A673 (cell line): ENCODE results near the gene HOXA3. TPM values are rescaled to one million over a fixed set of nuclear protein-coding genes. Genes with fewer than 3 reads are reported as not detected.

Experiments
- BruUV-seq: library from RNA; stranded (reverse); fragments of 400-500 nt; replicated peaks from 2 replicates; lab custom pipeline; 2021; lab: Mats Ljungman, UMichigan
- CTCF ChIA-PET: fragments of 300-600 bp; sonication (Branson Sonifier 250); formaldehyde crosslinking; loops from one replicate; lab custom pipeline; 2022; ENCODE audit warnings: antibody characterized with exemption; lab: Charles Lee
- POLR2A ChIA-PET: fragments of 300-600 bp; sonication (Branson Sonifier 250); formaldehyde crosslinking; loops from one replicate; lab custom pipeline; 2022; ENCODE audit warnings: antibody characterized with exemption; ENCODE audit not compliant: low non-redundant PET; lab: Charles Lee
- DNase-seq: peaks from one replicate; pipeline ENCODE4 v3.0.0-alpha.2; 2015; ENCODE audit warnings: low spot score
- H3K27ac ChIP-seq: fragments of 200-600 bp; sonication (generic); 2 replicates; pipeline ENCODE4 v1.5.1; 2016; ENCODE audit warnings: mixed run types, low read depth, mild to moderate bottlenecking, mixed read lengths, antibody characterized with exemption, low read length; ENCODE audit not compliant: poor library complexity, severe bottlenecking
- H3K27me3 ChIP-seq: fragments of 200-600 bp; sonication (generic); replicated peaks from 2 replicates; pipeline ENCODE4 v1.6.1; 2017; ENCODE audit warnings: mixed run types, low read depth, mild to moderate bottlenecking, mixed read lengths, antibody characterized with exemption, low read length; ENCODE audit not compliant: insufficient read depth, poor library complexity
- H3K36me3 ChIP-seq: fragments of 200-600 bp; sonication (generic); 2 replicates; pipeline ENCODE4 v1.6.1; 2016; ENCODE audit warnings: mixed run types, mild to moderate bottlenecking, mixed read lengths, antibody characterized with exemption, low read length; ENCODE audit not compliant: insufficient read depth, poor library complexity, severe bottlenecking
- H3K4me1 ChIP-seq: fragments of 200-600 bp; sonication (generic); 2 replicates; pipeline ENCODE4 v1.6.1; 2017; ENCODE audit warnings: mixed run types, mild to moderate bottlenecking, mixed read lengths, antibody characterized with exemption, low read length; ENCODE audit not compliant: insufficient read depth, poor library complexity, severe bottlenecking
- H3K4me3 ChIP-seq: fragments of 200-600 bp; sonication (generic); 2 replicates; pipeline ENCODE4 v1.5.1; 2016; ENCODE audit warnings: low read depth, mixed run types, mild to moderate bottlenecking, mixed read lengths, low read length; ENCODE audit not compliant: poor library complexity, severe bottlenecking
- H3K9me3 ChIP-seq: fragments of 200-600 bp; sonication (generic); 2 replicates; pipeline ENCODE4 v1.6.1; 2016; ENCODE audit warnings: mixed run types, low read depth, mild to moderate bottlenecking, mixed read lengths, antibody characterized with exemption, low read length; ENCODE audit not compliant: poor library complexity, severe bottlenecking
- EZH2 ChIP-seq: fragments of 200-600 bp; sonication (generic); IDR thresholded peaks from 2 replicates; pipeline ENCODE4 v1.6.1; 2017; ENCODE audit warnings: borderline replicate concordance, low read depth, mild to moderate bottlenecking, mixed read lengths, antibody characterized with exemption, low read length; ENCODE audit not compliant: poor library complexity, severe bottlenecking
- intact Hi-C: fragments of 100-400 bp; cut with micrococcal nuclease; formaldehyde crosslinking; loops from one replicate; pipeline ENCODE4 v1.10.0; 2022; ENCODE audit not compliant: unreplicated experiment
- total RNA-seq: library from RNA; stranded (reverse); gene quantifications from 2 replicates; pipeline ENCODE4 v1.2.3, GENCODE V29; 2021
- TF ChIP-seq, protein P1 (sequence below): fragments of 300-800, 200-600 bp; sonication (generic); conservative IDR thresholded peaks from 2 replicates; pipeline ENCODE4 v1.5.1; 2017; ENCODE audit warnings: low read depth, mild to moderate bottlenecking, antibody characterized with exemption, low read length, moderate library complexity, mixed read lengths

Gene HOXA3
- total RNA-seq, 1 experiment from 2014 or later: not detected

DNA sequence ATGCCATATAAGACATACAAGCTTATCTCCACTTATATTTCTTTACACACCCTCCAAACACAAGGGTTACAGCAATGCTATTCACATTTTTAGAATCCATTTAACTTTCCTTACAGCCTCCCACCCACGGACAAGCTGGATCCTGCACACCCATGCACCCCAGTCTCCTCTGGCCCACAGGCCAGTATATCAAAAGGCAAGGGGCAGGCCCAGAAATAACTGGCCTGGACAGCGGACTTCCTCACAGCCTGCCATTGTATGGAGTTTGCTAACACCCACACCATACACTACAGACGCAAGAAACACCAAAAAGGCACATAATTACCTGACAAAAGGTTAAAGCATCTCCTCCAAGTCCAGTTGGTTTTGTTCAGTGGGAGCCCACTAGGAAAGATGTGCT lies 33.8 kb downstream of the HOXA3 start:
- H3K27ac ChIP-seq: no peak overlapping the region
- no peak overlapping the region for H3K4me3 ChIP-seq
- BruUV-seq: no TSS peak
- H3K9me3 ChIP-seq: no peaks in the 10 kb centered on the region
- TF ChIP-seq, protein P1, sequence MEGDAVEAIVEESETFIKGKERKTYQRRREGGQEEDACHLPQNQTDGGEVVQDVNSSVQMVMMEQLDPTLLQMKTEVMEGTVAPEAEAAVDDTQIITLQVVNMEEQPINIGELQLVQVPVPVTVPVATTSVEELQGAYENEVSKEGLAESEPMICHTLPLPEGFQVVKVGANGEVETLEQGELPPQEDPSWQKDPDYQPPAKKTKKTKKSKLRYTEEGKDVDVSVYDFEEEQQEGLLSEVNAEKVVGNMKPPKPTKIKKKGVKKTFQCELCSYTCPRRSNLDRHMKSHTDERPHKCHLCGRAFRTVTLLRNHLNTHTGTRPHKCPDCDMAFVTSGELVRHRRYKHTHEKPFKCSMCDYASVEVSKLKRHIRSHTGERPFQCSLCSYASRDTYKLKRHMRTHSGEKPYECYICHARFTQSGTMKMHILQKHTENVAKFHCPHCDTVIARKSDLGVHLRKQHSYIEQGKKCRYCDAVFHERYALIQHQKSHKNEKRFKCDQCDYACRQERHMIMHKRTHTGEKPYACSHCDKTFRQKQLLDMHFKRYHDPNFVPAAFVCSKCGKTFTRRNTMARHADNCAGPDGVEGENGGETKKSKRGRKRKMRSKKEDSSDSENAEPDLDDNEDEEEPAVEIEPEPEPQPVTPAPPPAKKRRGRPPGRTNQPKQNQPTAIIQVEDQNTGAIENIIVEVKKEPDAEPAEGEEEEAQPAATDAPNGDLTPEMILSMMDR: no peak
- no peak for TF ChIP-seq EZH2
- H3K36me3 ChIP-seq: no peaks in the 10 kb centered on the region
- CTCF ChIA-PET: no interaction called here
- no peak for DNase-seq
- peaks cover 97% of the 10 kb centered on the region for H3K27me3 ChIP-seq
- intact Hi-C loops: no loop called here
- no peaks in the 10 kb centered on the region for H3K4me1 ChIP-seq
- POLR2A ChIA-PET: no interaction called here

DNA sequence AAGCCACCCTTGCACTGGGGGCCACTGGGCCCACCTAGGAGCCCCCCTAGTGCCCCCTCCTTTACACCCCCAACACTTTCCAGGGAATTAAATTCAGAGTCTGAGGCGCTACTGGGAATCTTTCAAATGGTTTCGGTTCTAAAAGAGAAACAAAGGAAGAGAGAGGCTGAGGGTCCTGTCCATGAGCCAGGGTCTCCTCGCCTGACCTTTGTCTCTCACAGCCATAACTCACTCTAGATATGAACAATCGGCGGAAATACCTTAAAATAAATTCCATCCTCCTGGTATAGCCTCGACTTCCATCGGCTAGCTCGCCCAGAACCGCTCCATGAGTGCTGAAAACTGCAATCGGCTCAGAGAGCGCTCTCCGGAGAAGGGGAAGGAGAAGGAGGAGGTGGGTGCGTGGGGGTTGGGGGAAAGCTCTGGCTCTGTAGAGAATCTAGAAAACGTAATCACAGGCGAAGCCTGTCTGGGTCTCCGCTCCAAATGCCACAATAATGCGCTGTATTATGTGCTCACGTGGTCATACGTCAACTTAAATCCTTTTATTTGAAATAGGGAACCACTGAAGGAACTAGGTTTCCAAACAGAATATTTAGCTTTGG lies 34.4 kb downstream of the HOXA3 start:
- Histone ChIP-seq H3K4me3 (no peak overlapping the region), H3K4me1 (no peaks in the 10 kb centered on the region), H3K9me3 (no peaks in the 10 kb centered on the region), H3K27me3 (peaks cover 97% of the 10 kb centered on the region), H3K27ac (no peak overlapping the region), H3K36me3 (no peaks in the 10 kb centered on the region)
- BruUV-seq: no TSS peak
- ChIA-PET POLR2A (no interaction called here), CTCF (no interaction called here)
- no peak for DNase-seq
- TF ChIP-seq EZH2: no peak
- TF ChIP-seq, protein P1: no peak
- intact Hi-C loops: no loop called here

DNA sequence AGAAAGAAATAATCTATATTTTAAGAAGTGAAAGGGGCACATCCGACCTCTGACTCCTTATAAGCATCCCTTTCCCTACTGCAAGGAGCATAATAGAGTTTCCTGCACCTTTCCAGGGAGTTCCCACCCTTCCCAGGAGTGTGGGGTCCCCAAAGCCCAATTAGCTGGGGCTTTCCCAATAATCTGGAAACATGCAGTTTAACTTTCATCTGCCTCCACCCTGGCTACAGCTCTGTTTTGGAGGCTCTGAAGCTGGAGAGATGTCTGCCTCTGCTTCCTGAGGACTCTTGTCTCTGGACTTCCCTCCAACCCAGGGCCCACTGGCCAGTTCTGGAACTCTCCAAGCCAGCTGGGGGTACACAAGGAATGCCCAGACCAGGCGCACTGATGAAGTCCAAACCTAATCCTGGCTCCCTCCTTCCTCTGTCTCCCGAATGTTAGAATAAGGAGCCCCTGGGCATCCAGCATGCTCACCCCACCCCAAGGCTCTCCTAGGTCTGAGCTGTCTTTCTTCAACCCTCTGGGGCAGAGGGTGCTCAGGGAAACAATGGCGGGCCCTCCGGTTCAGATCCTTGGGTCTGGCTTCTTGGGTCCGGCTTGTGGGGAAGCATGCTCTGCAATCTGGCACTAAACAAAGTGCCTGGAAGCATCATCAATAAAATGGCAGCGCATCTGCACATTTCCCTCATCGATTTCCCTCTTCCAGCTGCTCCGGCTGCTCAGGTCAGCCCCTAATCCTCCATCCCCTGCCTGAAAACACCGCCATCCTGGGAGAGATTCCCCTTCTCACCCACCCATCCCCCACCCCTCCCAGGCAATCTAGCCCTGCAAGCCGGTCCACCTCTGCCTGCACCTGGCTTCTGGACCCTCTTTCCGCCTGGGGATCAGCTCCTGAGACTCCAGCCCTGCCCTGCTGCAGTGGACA lies 35.2 kb downstream of the HOXA3 start:
- DNase-seq: no peak
- Histone ChIP-seq H3K27ac (no peak overlapping the region), H3K9me3 (no peaks in the 10 kb centered on the region), H3K4me1 (no peaks in the 10 kb centered on the region), H3K4me3 (no peak overlapping the region), H3K36me3 (no peaks in the 10 kb centered on the region), H3K27me3 (peaks cover 97% of the 10 kb centered on the region)
- no TSS peak for BruUV-seq
- no peak for TF ChIP-seq EZH2
- TF ChIP-seq, protein P1: no peak
- CTCF ChIA-PET: no interaction called here
- POLR2A ChIA-PET: no interaction called here
- intact Hi-C loops: no loop called here
